Heart left ventricle (tissue), 16 donors: ENCODE results near the gene HTR5A. TPM values are rescaled to one million over a fixed set of nuclear protein-coding genes. Genes with fewer than 3 reads are reported as not detected.

ENCODE experiments used
- ATAC-seq, 4 donors: fragments of 200-7000 bp; cut with Tn5 transposase; one replicate each; pipeline ENCODE4 v1.9.1; 2020 to 2022; ENCODE audit warnings: moderate library complexity in 4 of 4, mild to moderate bottlenecking in 3 of 4, moderate number of reproducible peaks in 1 of 4
- DNase-seq, 5 donors: peaks; one replicate each; pipeline ENCODE4 v3.0.0-alpha.2; 2020
- H3K27ac ChIP-seq, 12 donors: fragments of 200-600 bp; sonication (generic) in 4 of 12; one replicate each; pipeline versions ENCODE4 v1.5.0 to v1.8.0; 2016 to 2022; ENCODE audit warnings: mild to moderate bottlenecking in 2 of 12
- H3K27me3 ChIP-seq, 9 donors: fragments of 200-600 bp; sonication (generic) in 2 of 9; one replicate each; pipeline versions ENCODE4 v1.5.1 to v1.8.0; 2016 to 2022; ENCODE audit warnings: mild to moderate bottlenecking in 3 of 9
- H3K36me3 ChIP-seq, 9 donors: fragments of 200-600 bp; sonication (generic) in 2 of 9; one replicate each; pipeline versions ENCODE4 v1.5.0 to v1.8.0; 2018 to 2022; ENCODE audit warnings: mild to moderate bottlenecking in 2 of 9
- H3K4me1 ChIP-seq, 12 donors: fragments of 200-600 bp; sonication (generic) in 4 of 12; one replicate each; pipeline versions ENCODE4 v1.5.0 to v1.8.0; 2016 to 2022; ENCODE audit warnings: mild to moderate bottlenecking in 3 of 12
- H3K4me3 ChIP-seq, 12 donors: fragments of 200-600 bp; sonication (generic) in 4 of 12; one replicate each; pipeline versions ENCODE4 v1.5.0 to v1.8.0; 2017 to 2022; ENCODE audit warnings: mild to moderate bottlenecking in 9 of 12, moderate library complexity in 4 of 12
- H3K9me3 ChIP-seq, 12 donors: fragments of 200-600 bp; sonication (generic) in 4 of 12; one replicate each; pipeline versions ENCODE4 v1.5.0 to v1.8.0; 2016 to 2022; ENCODE audit warnings: mild to moderate bottlenecking in 1 of 12
- CTCF ChIP-seq, 12 donors: fragments of 200-600 bp; sonication (generic) in 4 of 12; IDR thresholded peaks; one replicate each; pipeline versions ENCODE4 v1.5.0 to v1.8.0; 2018 to 2022; ENCODE audit warnings: antibody characterized with exemption in 12 of 12, mild to moderate bottlenecking in 5 of 12
- POLR2A ChIP-seq, 2 donors: fragments of 450-650 bp; IDR thresholded peaks; one replicate each; pipeline ENCODE4 v1.6.1; 2017; ENCODE audit warnings: antibody characterized with exemption in 2 of 2, mild to moderate bottlenecking in 2 of 2, moderate library complexity in 2 of 2
- WGBS, 4 donors: extraction: QIAGEN DNeasy Blood & Tissue Kit in 2 of 4; methylation state at CpG; one replicate each; pipeline versions ENCODE4 v1.1.5 to v1.1.7; 2013 to 2018; 5-methylcytosine and 5-hydroxymethylcytosine counted together
- intact Hi-C, 10 donors: fragments of 100-400 bp; cut with DNase I; formaldehyde crosslinking; loops; one replicate each; pipeline versions ENCODE4 v1.11.1 to v1.14.2; 2022
- polyA plus RNA-seq, 2 donors: library from polyadenylated mRNA; stranded (reverse); fragments of 200-250 nt; gene quantifications; one replicate each; pipeline ENCODE4 v1.2.3, GENCODE V29; 2013
- total RNA-seq, 9 donors: library from RNA; depleted of rRNA in 2 of 9; stranded (reverse); fragments of >200 nt in 2 of 9; fragmentation: NEBNext Ultra II Directional in 3 of 9; extraction: Animal tissue kit (Norgen Biotek cat#: 25700) in 3 of 9; gene quantifications; one replicate each; pipeline versions ENCODE4 v1.1.0 to v1.2.4, GENCODE V29; 2016 to 2023
- donor health status: ischemic (EF 13 %, LVEDD 7.1; RV severe dilation, severe dysfunction).
- donor health status: healthy with polysubstance abuse.
- donor health status: DM: no; HTN: yes; CAD: no.
- donor health status: DM: no; HTN: no; CAD: no.
- donor health status: ischemic (EF 25% LVEDD 6.9; RV normal size, moderate dysfunction).
- donor health status: ischemic (EF 25% LVEDD 5.7; RV mildly dilated, moderate dysfunction).
- donor health status: healthy.
- donor health status: DM: yes; HTN: yes; CAD: no.
- donor health status: ischemic (EF 35%, LVEDD 5.7; RV mildly dilated, moderate dysfunction).
- donor health status: nonischemic (EF 11% LVEDD 7.7; RV severe dilation, severe dysfunction).
- donor health status: DM: yes; HTN: yes; CAD: no.
- donor health status: PGD.
- donor health status: ischemic (EF 29% LVEDD 5.4; RV normal size, mild dysfunction).
- donor health status: nonischemic (EF 23%, LVEDD 6.1; RV moderate dilation, normal function).

The HTR5A gene
- total and polyA plus RNA-seq, 11 donors: not detected

DNA sequence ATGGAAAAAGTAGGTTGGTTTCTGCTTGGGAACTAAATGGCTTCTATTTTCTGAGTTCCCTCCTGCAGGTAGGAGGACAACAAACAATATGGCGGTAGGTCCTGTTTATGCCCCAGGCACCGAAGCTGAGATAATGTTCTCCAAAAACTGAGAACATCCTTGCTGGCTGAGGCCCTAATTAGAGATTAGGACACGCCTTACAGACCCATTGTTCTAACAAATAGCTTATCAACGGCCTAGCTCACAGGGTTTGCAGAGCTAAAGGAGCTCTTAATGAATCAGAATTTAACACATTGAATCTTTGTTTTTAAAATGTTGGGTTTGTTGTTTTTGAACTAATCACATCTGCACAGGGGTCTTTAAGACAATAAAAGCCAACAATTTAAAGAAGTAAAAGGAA, 37.0 kb downstream of the HTR5A start:
- ATAC-seq (no peak), DNase-seq (no peak)
- TF ChIP-seq CTCF (IDR thresholded peaks at IDR 0.05) (no peak), POLR2A (IDR thresholded peaks at IDR 0.05) (no peak)
- Histone ChIP-seq H3K27ac (no peak overlapping the region), H3K36me3 (no peaks in the 10 kb centered on the region), H3K4me3 (no peak overlapping the region), H3K27me3 (peaks cover 0 to 61% (median 10%) of the 10 kb centered on the region in 9 donors), H3K9me3 (no peaks in the 10 kb centered on the region), H3K4me1 (no peaks in the 10 kb centered on the region)
- intact Hi-C loops: no loop called here
- WGBS, 4 donors: 46 to 53% (median 50%) methylated on average over 4 of the region's 4 CpGs

GRCh38 chr7:155108144-155108901, 38.2 kb downstream of the HTR5A start:
- Histone ChIP-seq H3K4me1 (no peaks in the 10 kb centered on the region), H3K36me3 (no peaks in the 10 kb centered on the region), H3K27ac (no peak overlapping the region), H3K4me3 (no peak overlapping the region), H3K9me3 (no peaks in the 10 kb centered on the region), H3K27me3 (peaks cover 0 to 61% (median 10%) of the 10 kb centered on the region in 9 donors)
- ATAC-seq: no peak
- no peak for DNase-seq
- TF ChIP-seq CTCF (IDR thresholded peaks at IDR 0.05) (no peak), POLR2A (IDR thresholded peaks at IDR 0.05) (no peak)
- WGBS, 4 donors: 73 to 78% (median 75%) methylated on average over 18 to 20 of the region's 20 CpGs
- intact Hi-C loops: no loop called here

GRCh38 chr7:155109121-155109520, 39.0 kb downstream of the HTR5A start:
- DNase-seq (no peak), ATAC-seq (no peak)
- Histone ChIP-seq H3K27ac (no peak overlapping the region), H3K27me3 (peaks cover 0 to 58% (median 10%) of the 10 kb centered on the region in 9 donors), H3K9me3 (no peaks in the 10 kb centered on the region), H3K36me3 (no peaks in the 10 kb centered on the region), H3K4me1 (no peaks in the 10 kb centered on the region), H3K4me3 (no peak overlapping the region)
- no peak for TF ChIP-seq CTCF (IDR thresholded peaks at IDR 0.05)
- no peak for TF ChIP-seq POLR2A (IDR thresholded peaks at IDR 0.05)
- 55 to 66% (median 60%) methylated on average over 4 of the region's 4 CpGs for WGBS, 4 donors
- intact Hi-C loops: no loop called here

- no peaks in the 10 kb centered on the region for H3K4me1 ChIP-seq
- intact Hi-C loops: no loop called here
- no peak for TF ChIP-seq CTCF (IDR thresholded peaks at IDR 0.05)
- 63 to 76% (median 71%) methylated on average over 5 of the region's 5 CpGs for WGBS, 4 donors
- ATAC-seq: no peak
- H3K36me3 ChIP-seq: no peaks in the 10 kb centered on the region
- H3K9me3 ChIP-seq: peaks cover 0 to 12% (median 4%) of the 10 kb centered on the region in 12 donors
- DNase-seq: no peak
- no peak overlapping the region for H3K4me3 ChIP-seq
- no peak overlapping the region for H3K27ac ChIP-seq
- H3K27me3 ChIP-seq: peaks cover 0 to 30% (median 6%) of the 10 kb centered on the region in 9 donors
Measured at GRCh38 chr7:155115288-155115687, 45.2 kb downstream of the HTR5A start.
